DND-41 (cell line): ENCODE results near the gene FAM162A.
"Not testable (repeated sequence)": the region's sequence is repeated elsewhere in the genome, so short reads cannot be mapped to it uniquely, and the experiment has no call there.

Experiments
- ATAC-seq: fragments of 200-7000 bp; cut with Tn5 transposase; 3 replicates; pipeline ENCODE4 v1.9.1; 2021; ENCODE audit warnings: low read depth; ENCODE audit not compliant: insufficient read depth
- DNase-seq: peaks from one replicate; pipeline ENCODE4 v3.0.0-alpha.2; 2020
- H2AFZ ChIP-seq: 2 replicates; pipeline ENCODE4 v1.6.0; 2012; ENCODE audit warnings: low read depth, low read length
- H3K27ac ChIP-seq: 2 replicates; pipeline ENCODE4 v1.5.1; 2012; ENCODE audit warnings: low read length, inconsistent platforms
- H3K27me3 ChIP-seq: fragments of 200-600 bp; sonication (generic); 2 replicates; pipeline ENCODE4 v1.6.0; 2012; ENCODE audit warnings: low read length, mild to moderate bottlenecking, inconsistent platforms; ENCODE audit not compliant: insufficient read depth, poor library complexity
- H3K36me3 ChIP-seq: 2 replicates; pipeline ENCODE4 v1.5.1; 2012; ENCODE audit warnings: low read length, inconsistent platforms; ENCODE audit not compliant: insufficient read depth
- H3K4me1 ChIP-seq: 2 replicates; pipeline ENCODE4 v1.5.1; 2012; ENCODE audit warnings: mild to moderate bottlenecking, low read length; ENCODE audit not compliant: insufficient read depth
- H3K4me2 ChIP-seq: 2 replicates; pipeline ENCODE4 v1.6.0; 2012; ENCODE audit warnings: mild to moderate bottlenecking, moderate library complexity, low read length, inconsistent platforms; ENCODE audit not compliant: insufficient read depth
- H3K4me3 ChIP-seq, 2 experiments: fragments of 200-600 bp in 1 of 2; shearing (Covaris generic) in 1 of 2; 2 replicates each; pipeline ENCODE4 v1.5.1; 2012 to 2016; ENCODE audit warnings: inconsistent platforms in 2 of 2, low read length in 2 of 2, mild to moderate bottlenecking in 2 of 2, low read depth in 1 of 2, moderate library complexity in 1 of 2
- H3K79me2 ChIP-seq: 2 replicates; pipeline ENCODE4 v1.6.0; 2012; ENCODE audit warnings: low read length, inconsistent platforms; ENCODE audit not compliant: insufficient read depth
- H3K9ac ChIP-seq: 2 replicates; pipeline ENCODE4 v1.6.0; 2012; ENCODE audit warnings: low read depth, mild to moderate bottlenecking, inconsistent platforms, low read length, moderate library complexity
- H3K9me3 ChIP-seq: 2 replicates; pipeline ENCODE4 v1.5.1; 2012; ENCODE audit warnings: low read length, moderate library complexity, mild to moderate bottlenecking, inconsistent platforms; ENCODE audit not compliant: insufficient read depth, severe bottlenecking
- H4K20me1 ChIP-seq: 2 replicates; pipeline ENCODE4 v1.6.0; 2012; ENCODE audit warnings: low read length; ENCODE audit not compliant: insufficient read depth
- CTCF ChIP-seq: IDR thresholded peaks from 2 replicates; pipeline ENCODE4 v1.5.1; 2012; ENCODE audit warnings: borderline replicate concordance, low read length, moderate library complexity, mild to moderate bottlenecking; ENCODE audit not compliant: poor library complexity, severe bottlenecking; ENCODE audit errors: extremely low read depth
- EZH2 ChIP-seq: IDR thresholded peaks from 3 replicates; pipeline ENCODE4 v1.6.1; 2012; ENCODE audit warnings: borderline replicate concordance, low read depth, mild to moderate bottlenecking, moderate library complexity, low read length, inconsistent platforms; ENCODE audit not compliant: severe bottlenecking

The FAM162A gene

DNA sequence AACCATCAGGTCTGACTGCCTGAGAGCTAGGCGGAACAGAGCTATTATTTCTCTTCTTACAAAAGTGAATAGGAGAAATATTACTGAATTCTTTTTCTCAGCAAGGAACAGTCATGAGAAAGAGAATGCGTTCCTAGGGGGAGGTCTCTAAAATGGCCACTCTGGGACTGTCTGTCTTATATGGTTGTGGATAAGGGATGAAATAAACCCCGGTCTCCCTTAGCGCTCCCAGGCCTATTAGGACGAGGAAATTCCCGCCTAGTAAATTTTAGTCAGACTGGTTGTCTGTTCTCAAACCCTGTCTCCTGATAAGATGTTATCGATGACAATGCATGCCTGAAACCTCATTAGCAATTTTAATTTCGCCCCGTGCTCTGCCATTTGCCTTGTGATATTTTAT, 52.0 kb downstream of the FAM162A start:
- no peaks in the 10 kb centered on the region for H4K20me1 ChIP-seq
- no peak overlapping the region for H3K9ac ChIP-seq
- no peak overlapping the region for H3K27ac ChIP-seq
- no peak overlapping the region for H3K4me2 ChIP-seq
- peaks cover 90% of the 10 kb centered on the region for H3K36me3 ChIP-seq
- no peak overlapping the region for H3K4me3 ChIP-seq
- no peak for DNase-seq
- peaks cover 12% of the 10 kb centered on the region for H3K9me3 ChIP-seq
- ATAC-seq: no peak
- H3K4me1 ChIP-seq: no peaks in the 10 kb centered on the region
- H3K79me2 ChIP-seq: no peaks in the 10 kb centered on the region
- TF ChIP-seq CTCF (no peak), EZH2 (no peak)
- no peaks in the 10 kb centered on the region for H3K27me3 ChIP-seq
- H2AFZ ChIP-seq: no peak overlapping the region

GRCh38 chr3:122443090-122443489, 59.1 kb downstream of the FAM162A start:
- ATAC-seq: no peak
- Histone ChIP-seq H3K27me3 (no peaks in the 10 kb centered on the region), H3K79me2 (peaks cover 8% of the 10 kb centered on the region; the same call in 1 of the 2 replicates), H3K9ac (no peak overlapping the region), H3K4me2 (no peak overlapping the region), H4K20me1 (no peaks in the 10 kb centered on the region), H3K4me1 (no peaks in the 10 kb centered on the region), H2AFZ (no peak overlapping the region), H3K36me3 (peaks cover 78% of the 10 kb centered on the region), H3K9me3 (no peaks in the 10 kb centered on the region), H3K4me3 (no peak overlapping the region), H3K27ac (no peak overlapping the region)
- no peak for TF ChIP-seq EZH2
- TF ChIP-seq CTCF: no peak
- no peak for DNase-seq

DNA sequence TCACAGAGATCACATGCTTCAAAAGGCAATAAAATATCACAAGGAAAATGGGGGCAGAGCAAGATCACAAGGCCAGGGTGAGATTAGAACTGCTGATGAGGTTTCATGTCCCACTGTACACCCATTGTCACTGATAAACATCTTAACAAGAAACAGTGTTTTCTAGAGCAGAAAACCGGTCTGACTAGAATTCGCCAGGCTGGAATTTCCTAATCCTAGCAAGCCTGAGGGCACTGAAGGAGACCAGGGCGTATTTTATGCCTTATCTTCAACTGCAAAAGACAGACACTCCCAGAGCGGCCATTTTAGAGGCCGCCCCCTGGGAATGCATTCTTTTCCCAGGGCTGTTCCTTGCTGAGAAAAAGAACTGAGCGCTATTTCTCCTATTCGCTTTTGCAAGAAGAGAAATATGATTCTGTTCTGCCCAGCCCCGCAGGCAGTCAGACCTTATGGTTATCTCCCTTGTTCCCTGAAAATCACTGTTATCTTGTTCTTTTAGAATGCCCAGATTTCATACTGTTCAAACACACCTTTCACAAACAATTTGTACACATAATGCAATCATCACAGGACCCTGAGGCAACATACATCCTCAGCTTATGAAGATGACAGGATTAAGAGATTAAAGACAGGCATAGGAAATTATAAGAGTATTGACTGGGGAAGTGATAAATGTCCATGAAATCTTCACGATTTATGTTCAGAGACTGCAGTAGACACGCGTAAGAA, 59.9 kb downstream of the FAM162A start:
- not testable (repeated sequence) for H2AFZ ChIP-seq, H3K9me3 ChIP-seq, H3K27me3 ChIP-seq, H4K20me1 ChIP-seq, H3K4me1 ChIP-seq, ATAC-seq, H3K9ac ChIP-seq, H3K27ac ChIP-seq, H3K4me3 ChIP-seq, H3K4me2 ChIP-seq, DNase-seq
- Histone ChIP-seq H3K79me2 (peaks cover 11% of the 10 kb centered on the region; the same call in 1 of the 2 replicates), H3K36me3 (peaks cover 78% of the 10 kb centered on the region)

DNA sequence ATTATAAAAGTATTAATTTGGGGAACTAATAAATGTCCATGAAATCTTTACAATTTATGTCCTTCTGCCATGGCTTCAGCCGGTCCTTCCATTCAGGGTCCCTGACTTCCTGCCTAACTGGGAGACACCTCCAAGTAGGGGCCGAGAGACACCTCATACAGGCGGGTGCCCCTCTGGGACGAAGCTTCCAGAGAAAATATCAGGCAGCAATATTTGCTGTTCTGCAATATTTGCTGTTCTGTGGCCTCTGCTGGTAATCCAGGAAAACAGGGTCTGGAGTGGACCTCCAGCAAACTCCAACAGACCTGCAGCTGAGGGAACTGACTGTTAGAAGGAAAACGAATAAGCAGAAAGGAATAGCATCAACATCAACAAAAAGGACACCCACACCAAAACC, 60.5 kb downstream of the FAM162A start:
- Histone ChIP-seq H3K36me3 (peaks cover 78% of the 10 kb centered on the region), H3K79me2 (peaks cover 14% of the 10 kb centered on the region; the same call in 1 of the 2 replicates)
- not testable (repeated sequence) for ATAC-seq, H3K27ac ChIP-seq, H3K27me3 ChIP-seq, H4K20me1 ChIP-seq, DNase-seq, H2AFZ ChIP-seq, H3K4me2 ChIP-seq, H3K4me3 ChIP-seq, H3K4me1 ChIP-seq, H3K9me3 ChIP-seq, H3K9ac ChIP-seq

GRCh38 chr3:122448218-122448617, 64.2 kb downstream of the FAM162A start:
- not testable (repeated sequence) for H3K9ac ChIP-seq, H3K4me3 ChIP-seq, H3K27me3 ChIP-seq, H2AFZ ChIP-seq, ATAC-seq, H4K20me1 ChIP-seq, H3K9me3 ChIP-seq, H3K27ac ChIP-seq, DNase-seq, H3K4me2 ChIP-seq, H3K4me1 ChIP-seq
- peaks cover 67% of the 10 kb centered on the region for H3K36me3 ChIP-seq
- H3K79me2 ChIP-seq: peaks cover 14% of the 10 kb centered on the region; the same call in 1 of the 2 replicates
